GM21619 (cell line): ENCODE results near the gene SLIT1.
A peak's percentile ranks its signal among the peaks of the same experiment; 100 is the strongest.

Experiments used
- ATAC-seq: cut with Tn5 transposase; IDR thresholded peaks from one replicate; pipeline ENCODE4 v1.9.1; 2021; ENCODE audit not compliant: unreplicated experiment

SLIT1 gene

GRCh38 chr10:97006364-97006763 is 179.4 kb downstream of the SLIT1 start:
- ATAC-seq, result no peak

GRCh38 chr10:97005349-97005748 is 180.4 kb downstream of the SLIT1 start:
- no peak for ATAC-seq

GRCh38 chr10:97004591-97004990 is 181.2 kb downstream of the SLIT1 start:
- ATAC-seq, result no peak

GRCh38 chr10:97003804-97004201 is 182.0 kb downstream of the SLIT1 start:
- ATAC-seq, result no peak

- ATAC-seq, result no peak
Measured at GRCh38 chr10:97003151-97003803, 182.5 kb downstream of the SLIT1 start.

- ATAC-seq, result no peak
Measured at GRCh38 chr10:97002670-97003069, 183.1 kb downstream of the SLIT1 start.

- no peak for ATAC-seq
Measured at GRCh38 chr10:97001183-97001991, 184.4 kb downstream of the SLIT1 start.

GRCh38 chr10:97000487-97001182 is 185.1 kb downstream of the SLIT1 start:
- no peak for ATAC-seq

- ATAC-seq, result no peak
Measured at GRCh38 chr10:96999987-97000386, 185.8 kb downstream of the SLIT1 start.

- ATAC-seq, result no peak
Measured at GRCh38 chr10:96999337-96999736, 186.4 kb downstream of the SLIT1 start.

- ATAC-seq, result no peak
Measured at GRCh38 chr10:96998329-96998888, 187.3 kb downstream of the SLIT1 start.

GRCh38 chr10:96996275-96996965 is 189.3 kb downstream of the SLIT1 start:
- no peak for ATAC-seq

GRCh38 chr10:96995851-96996250 is 189.9 kb downstream of the SLIT1 start:
- ATAC-seq, result no peak

- peak; percentile 67 for ATAC-seq
Measured at GRCh38 chr10:96992721-96993120, 193.0 kb downstream of the SLIT1 start.

GRCh38 chr10:96991313-96991841 is 194.4 kb downstream of the SLIT1 start:
- ATAC-seq, result peak; percentile 52

GRCh38 chr10:96988426-96988825 is 197.3 kb downstream of the SLIT1 start:
- no peak for ATAC-seq

GRCh38 chr10:96987842-96988175 is 197.9 kb downstream of the SLIT1 start:
- ATAC-seq, result no peak

- ATAC-seq, result no peak
Measured at GRCh38 chr10:96987141-96987841, 198.5 kb downstream of the SLIT1 start.

GRCh38 chr10:96986200-96986856 is 199.4 kb downstream of the SLIT1 start:
- no peak for ATAC-seq
